ENCODE results near the gene SERINC1. TPM values are rescaled to one million over a fixed set of nuclear protein-coding genes. Genes with fewer than 3 reads are reported as not detected.

SERINC1 gene
- polyA plus RNA-seq, 4 donors: 35.3 to 164 (median 71.6) TPM

GRCh38 chr6:122408702-122409458 is 62.7 kb downstream of the SERINC1 start:
- Histone ChIP-seq H3K27me3 (ENCODE audit: control insufficient read depth in 3 of 3, insufficient read depth in 3 of 3, low read length in 3 of 3) (no peaks in the 10 kb centered on the region), H3K27ac (ENCODE audit: low read depth in 1 of 3, low read length in 2 of 3) (no peak overlapping the region), H3K36me3 (ENCODE audit: control insufficient read depth in 3 of 3, insufficient read depth in 2 of 3, low read depth in 1 of 3, low read length in 3 of 3) (no peaks in the 10 kb centered on the region), H3K4me1 (ENCODE audit: control insufficient read depth in 3 of 3, insufficient read depth in 2 of 3, low read depth in 1 of 3, low read length in 2 of 3) (peaks cover 0 to 2% (median 0%) of the 10 kb centered on the region in 3 donors), H3K9me3 (ENCODE audit: control insufficient read depth in 2 of 2, insufficient read depth in 1 of 2, low read depth in 1 of 2, low read length in 1 of 2) (no peaks in the 10 kb centered on the region), H3K4me3 (ENCODE audit: low read depth in 1 of 3, low read length in 3 of 3) (no peak overlapping the region)
- 66 to 79% (median 68%) methylated on average over 6 of the region's 6 CpGs for WGBS, 3 donors
- DNase-seq (peak in 1 of 2 donors; percentile 17), FAIRE-seq (no peak)

DNA sequence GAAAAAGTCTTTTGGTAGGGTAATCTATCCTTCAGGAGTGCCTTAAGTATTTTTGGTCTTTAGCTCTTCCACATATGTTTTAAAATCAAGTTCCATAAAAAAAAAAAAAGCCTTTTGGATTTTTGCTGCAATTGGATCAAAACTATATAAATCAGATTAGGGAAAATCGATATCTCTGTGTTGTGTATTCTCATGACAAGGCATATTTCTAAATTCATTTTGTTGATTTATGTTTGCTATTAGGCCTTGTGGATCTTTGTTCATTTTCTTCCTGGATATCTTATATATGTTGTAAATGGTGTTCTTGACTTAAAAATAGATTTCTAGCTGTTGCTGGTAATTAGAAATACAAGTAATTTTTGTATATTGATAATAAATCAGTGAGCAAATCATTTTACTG is 63.4 kb downstream of the SERINC1 start:
- Histone ChIP-seq H3K9me3 (ENCODE audit: control insufficient read depth in 2 of 2, insufficient read depth in 1 of 2, low read depth in 1 of 2, low read length in 1 of 2) (no peaks in the 10 kb centered on the region), H3K4me3 (ENCODE audit: low read depth in 1 of 3, low read length in 3 of 3) (no peak overlapping the region), H3K27me3 (ENCODE audit: control insufficient read depth in 3 of 3, insufficient read depth in 3 of 3, low read length in 3 of 3) (no peaks in the 10 kb centered on the region), H3K4me1 (ENCODE audit: control insufficient read depth in 3 of 3, insufficient read depth in 2 of 3, low read depth in 1 of 3, low read length in 2 of 3) (peaks cover 0 to 2% (median 0%) of the 10 kb centered on the region in 3 donors), H3K27ac (ENCODE audit: low read depth in 1 of 3, low read length in 2 of 3) (no peak overlapping the region), H3K36me3 (ENCODE audit: control insufficient read depth in 3 of 3, insufficient read depth in 2 of 3, low read depth in 1 of 3, low read length in 3 of 3) (no peaks in the 10 kb centered on the region)
- DNase-seq (no peak), FAIRE-seq (no peak)
- WGBS, 3 donors: 91 to 96% (median 93%) methylated on average over 1 of the region's 1 CpG

DNA sequence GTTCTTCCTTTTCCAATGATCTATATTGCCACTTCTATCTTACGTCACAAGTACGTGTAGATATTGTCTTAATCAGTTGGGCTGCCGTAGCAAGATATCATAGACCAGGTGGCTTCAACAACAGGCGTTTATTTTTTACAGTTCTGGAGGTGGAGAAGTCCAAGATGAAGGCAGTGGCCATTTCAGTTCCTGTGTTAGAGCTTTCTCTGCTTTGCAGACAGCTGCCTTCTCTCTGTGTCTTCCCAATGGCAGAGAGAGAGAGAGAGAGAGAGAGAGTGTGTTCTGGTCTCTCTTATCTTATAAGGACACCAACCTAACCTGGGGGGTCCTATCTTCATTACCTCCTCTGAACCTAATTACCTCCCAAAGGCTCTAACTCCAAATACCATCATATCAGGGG is 63.9 kb downstream of the SERINC1 start:
- H3K27me3 ChIP-seq (ENCODE audit: control insufficient read depth in 3 of 3, insufficient read depth in 3 of 3, low read length in 3 of 3): no peaks in the 10 kb centered on the region
- H3K4me3 ChIP-seq (ENCODE audit: low read depth in 1 of 3, low read length in 3 of 3): no peak overlapping the region
- no peaks in the 10 kb centered on the region for H3K36me3 ChIP-seq (ENCODE audit: control insufficient read depth in 3 of 3, insufficient read depth in 2 of 3, low read depth in 1 of 3, low read length in 3 of 3)
- no peaks in the 10 kb centered on the region for H3K9me3 ChIP-seq (ENCODE audit: control insufficient read depth in 2 of 2, insufficient read depth in 1 of 2, low read depth in 1 of 2, low read length in 1 of 2)
- FAIRE-seq (no peak), DNase-seq (no peak)
- 64 to 84% (median 68%) methylated on average over 4 of the region's 4 CpGs for WGBS, 3 donors
- H3K4me1 ChIP-seq (ENCODE audit: control insufficient read depth in 3 of 3, insufficient read depth in 2 of 3, low read depth in 1 of 3, low read length in 2 of 3): peaks cover 0 to 2% (median 0%) of the 10 kb centered on the region in 3 donors
- no peak overlapping the region for H3K27ac ChIP-seq (ENCODE audit: low read depth in 1 of 3, low read length in 2 of 3)

- no peaks in the 10 kb centered on the region for H3K36me3 ChIP-seq (ENCODE audit: control insufficient read depth in 3 of 3, insufficient read depth in 2 of 3, low read depth in 1 of 3, low read length in 3 of 3)
- H3K27ac ChIP-seq (ENCODE audit: low read depth in 1 of 3, low read length in 2 of 3): no peak overlapping the region
- WGBS, 3 donors: 87 to 100% (median 92%) methylated on average over 1 of the region's 1 CpG
- no peaks in the 10 kb centered on the region for H3K27me3 ChIP-seq (ENCODE audit: control insufficient read depth in 3 of 3, insufficient read depth in 3 of 3, low read length in 3 of 3)
- FAIRE-seq: no peak
- no peaks in the 10 kb centered on the region for H3K9me3 ChIP-seq (ENCODE audit: control insufficient read depth in 2 of 2, insufficient read depth in 1 of 2, low read depth in 1 of 2, low read length in 1 of 2)
- DNase-seq: no peak
- H3K4me3 ChIP-seq (ENCODE audit: low read depth in 1 of 3, low read length in 3 of 3): no peak overlapping the region
- H3K4me1 ChIP-seq (ENCODE audit: control insufficient read depth in 3 of 3, insufficient read depth in 2 of 3, low read depth in 1 of 3, low read length in 2 of 3): peaks cover 0 to 3% (median under 1%) of the 10 kb centered on the region in 3 donors
Measured at GRCh38 chr6:122406187-122406586, 65.4 kb downstream of the SERINC1 start.

DNA sequence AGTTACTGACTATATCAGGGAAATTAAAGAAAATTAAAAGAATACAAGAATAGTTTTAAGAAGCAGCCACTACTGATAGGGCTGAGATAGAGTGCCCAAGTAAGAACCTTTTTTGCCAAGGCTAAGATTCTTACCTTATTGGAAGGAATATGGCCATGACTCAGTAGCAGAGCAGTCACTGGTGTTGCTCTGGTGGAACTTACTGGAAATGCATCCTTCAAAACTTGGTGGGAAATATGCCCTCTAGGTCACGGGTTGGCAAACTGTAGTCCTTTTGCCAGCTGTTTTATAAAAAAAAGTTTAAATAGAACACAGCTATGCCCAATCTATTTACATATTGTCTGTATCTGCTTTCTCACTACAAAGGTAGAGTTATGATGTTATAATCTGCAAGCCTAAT is 66.2 kb downstream of the SERINC1 start:
- Histone ChIP-seq H3K27me3 (ENCODE audit: control insufficient read depth in 3 of 3, insufficient read depth in 3 of 3, low read length in 3 of 3) (no peaks in the 10 kb centered on the region), H3K36me3 (ENCODE audit: control insufficient read depth in 3 of 3, insufficient read depth in 2 of 3, low read depth in 1 of 3, low read length in 3 of 3) (no peaks in the 10 kb centered on the region), H3K4me1 (ENCODE audit: control insufficient read depth in 3 of 3, insufficient read depth in 2 of 3, low read depth in 1 of 3, low read length in 2 of 3) (peaks cover 0 to 9% (median 7%) of the 10 kb centered on the region in 3 donors), H3K9me3 (ENCODE audit: control insufficient read depth in 2 of 2, insufficient read depth in 1 of 2, low read depth in 1 of 2, low read length in 1 of 2) (no peaks in the 10 kb centered on the region), H3K4me3 (ENCODE audit: low read depth in 1 of 3, low read length in 3 of 3) (no peak overlapping the region), H3K27ac (ENCODE audit: low read depth in 1 of 3, low read length in 2 of 3) (no peak overlapping the region)
- 92 to 100% (median 93%) methylated on average over 1 of the region's 1 CpG for WGBS, 3 donors
- FAIRE-seq (no peak), DNase-seq (no peak)

DNA sequence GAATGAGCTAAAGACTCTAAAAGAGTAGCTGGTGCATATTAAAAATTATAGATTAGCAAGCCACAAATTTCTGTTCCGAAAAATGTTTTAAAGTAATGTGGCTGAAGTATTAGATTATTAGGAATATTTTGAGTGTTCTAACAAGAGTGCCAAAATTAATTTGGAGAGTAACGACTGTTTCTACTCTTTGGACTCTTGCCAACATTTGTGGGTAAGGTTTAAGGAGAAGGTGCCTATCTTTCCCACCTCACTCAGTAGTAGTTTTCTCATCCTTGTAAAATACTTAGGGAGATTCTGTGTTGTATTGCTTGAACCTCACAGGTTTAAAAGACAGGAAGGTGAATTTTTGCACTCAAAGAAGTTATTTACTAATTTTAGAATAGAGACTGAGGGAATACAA is 67.2 kb downstream of the SERINC1 start:
- WGBS, 3 donors: 59 to 81% (median 71%) methylated on average over 2 of the region's 2 CpGs
- Histone ChIP-seq H3K36me3 (ENCODE audit: control insufficient read depth in 3 of 3, insufficient read depth in 2 of 3, low read depth in 1 of 3, low read length in 3 of 3) (no peaks in the 10 kb centered on the region), H3K27me3 (ENCODE audit: control insufficient read depth in 3 of 3, insufficient read depth in 3 of 3, low read length in 3 of 3) (no peaks in the 10 kb centered on the region), H3K27ac (ENCODE audit: low read depth in 1 of 3, low read length in 2 of 3) (no peak overlapping the region), H3K9me3 (ENCODE audit: control insufficient read depth in 2 of 2, insufficient read depth in 1 of 2, low read depth in 1 of 2, low read length in 1 of 2) (no peaks in the 10 kb centered on the region), H3K4me3 (ENCODE audit: low read depth in 1 of 3, low read length in 3 of 3) (no peak overlapping the region), H3K4me1 (ENCODE audit: control insufficient read depth in 3 of 3, insufficient read depth in 2 of 3, low read depth in 1 of 3, low read length in 2 of 3) (peaks cover 0 to 9% (median 7%) of the 10 kb centered on the region in 3 donors)
- DNase-seq (no peak), FAIRE-seq (no peak)

GRCh38 chr6:122401104-122401503 is 70.5 kb downstream of the SERINC1 start:
- no peaks in the 10 kb centered on the region for H3K27me3 ChIP-seq (ENCODE audit: control insufficient read depth in 3 of 3, insufficient read depth in 3 of 3, low read length in 3 of 3)
- FAIRE-seq (no peak), DNase-seq (no peak)
- H3K4me3 ChIP-seq (ENCODE audit: low read depth in 1 of 3, low read length in 3 of 3): no peak overlapping the region
- H3K36me3 ChIP-seq (ENCODE audit: control insufficient read depth in 3 of 3, insufficient read depth in 2 of 3, low read depth in 1 of 3, low read length in 3 of 3): no peaks in the 10 kb centered on the region
- H3K4me1 ChIP-seq (ENCODE audit: control insufficient read depth in 3 of 3, insufficient read depth in 2 of 3, low read depth in 1 of 3, low read length in 2 of 3): peaks cover 0 to 9% (median 7%) of the 10 kb centered on the region in 3 donors
- no peak overlapping the region for H3K27ac ChIP-seq (ENCODE audit: low read depth in 1 of 3, low read length in 2 of 3)
- WGBS, 3 donors: 63 to 85% (median 74%) methylated on average over 4 of the region's 4 CpGs
- no peaks in the 10 kb centered on the region for H3K9me3 ChIP-seq (ENCODE audit: control insufficient read depth in 2 of 2, insufficient read depth in 1 of 2, low read depth in 1 of 2, low read length in 1 of 2)

DNA sequence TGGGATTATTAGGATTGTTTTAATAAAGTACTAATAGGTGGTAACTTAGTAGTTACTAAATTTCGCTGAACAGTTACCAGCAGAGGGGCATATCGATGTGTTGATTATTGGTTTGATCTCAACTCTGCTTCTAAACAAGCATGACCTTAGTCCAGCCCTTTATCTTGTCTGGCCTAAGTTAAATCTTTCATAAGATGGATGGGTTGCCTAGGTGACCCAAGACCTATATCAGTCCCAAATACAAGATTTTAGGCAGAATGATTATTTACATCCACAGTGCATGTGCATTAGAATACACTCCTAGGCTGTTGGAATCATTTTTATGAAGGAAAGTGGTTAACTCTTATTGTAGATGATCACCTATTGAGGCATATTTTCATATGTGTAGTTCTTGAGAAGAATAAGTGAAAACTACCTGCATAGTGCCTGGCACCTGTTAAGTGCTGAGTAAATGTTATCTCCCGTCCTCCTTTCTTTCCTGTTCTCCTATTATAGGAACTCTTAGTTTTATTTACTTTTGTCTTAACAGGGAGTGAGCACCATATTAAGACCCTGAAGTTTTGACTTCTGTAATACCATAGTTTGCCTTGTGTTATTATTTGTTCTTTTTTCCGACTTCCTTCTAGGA is 71.0 kb downstream of the SERINC1 start:
- WGBS, 3 donors: 19 to 29% (median 22%) methylated on average over 4 of the region's 4 CpGs
- Histone ChIP-seq H3K36me3 (ENCODE audit: control insufficient read depth in 3 of 3, insufficient read depth in 2 of 3, low read depth in 1 of 3, low read length in 3 of 3) (no peaks in the 10 kb centered on the region), H3K27ac (ENCODE audit: low read depth in 1 of 3, low read length in 2 of 3) (no peak overlapping the region), H3K4me1 (ENCODE audit: control insufficient read depth in 3 of 3, insufficient read depth in 2 of 3, low read depth in 1 of 3, low read length in 2 of 3) (peaks cover 0 to 7% (median 7%) of the 10 kb centered on the region in 3 donors), H3K9me3 (ENCODE audit: control insufficient read depth in 2 of 2, insufficient read depth in 1 of 2, low read depth in 1 of 2, low read length in 1 of 2) (no peaks in the 10 kb centered on the region), H3K27me3 (ENCODE audit: control insufficient read depth in 3 of 3, insufficient read depth in 3 of 3, low read length in 3 of 3) (no peaks in the 10 kb centered on the region), H3K4me3 (ENCODE audit: low read depth in 1 of 3, low read length in 3 of 3) (peak overlapping the region in 1 of 3 donors; percentile 87)
- FAIRE-seq (no peak), DNase-seq (peak in 1 of 2 donors; percentile 13)
